H7 (cell line): ENCODE data around the gene ANP32B. TPM values are rescaled to one million over a fixed set of nuclear protein-coding genes. Genes with fewer than 3 reads are reported as not detected.
"Not testable (repeated sequence)": the region's sequence is repeated elsewhere in the genome, so short reads cannot be mapped to it uniquely, and the experiment has no call there.

Experiments used
- DNase-seq: peaks from one replicate; pipeline ENCODE4 v3.0.0; 2012
- H3K27me3 ChIP-seq: 2 replicates; pipeline ENCODE4 v1.6.0; 2011; ENCODE audit warnings: mild to moderate bottlenecking, low read length; ENCODE audit not compliant: control insufficient read depth, insufficient read depth
- H3K36me3 ChIP-seq: replicated peaks from 2 replicates; pipeline ENCODE4 v1.5.1; 2011; ENCODE audit warnings: low read length; ENCODE audit not compliant: control insufficient read depth, insufficient read depth
- H3K4me3 ChIP-seq: 2 replicates; pipeline ENCODE4 v1.5.1; 2011; ENCODE audit warnings: low read depth, mild to moderate bottlenecking, control low read depth, low read length, moderate library complexity; ENCODE audit not compliant: insufficient read depth
- total RNA-seq: library from RNA; depleted of rRNA; stranded (reverse); fragments of >200 nt; shearing (Covaris generic); gene quantifications from 2 replicates; pipeline ENCODE4 v1.2.3, GENCODE V29; 2014

Gene ANP32B
- total RNA-seq, 1 experiment from 2014 or later, result 6.7 TPM

GRCh38 chr9:97993000-97993399, 9.9 kb downstream of the ANP32B start:
- Histone ChIP-seq H3K4me3 (no peak overlapping the region), H3K36me3 (no peaks in the 10 kb centered on the region; the same call in 1 of the 2 replicates), H3K27me3 (no peaks in the 10 kb centered on the region)
- no peak for DNase-seq

DNA sequence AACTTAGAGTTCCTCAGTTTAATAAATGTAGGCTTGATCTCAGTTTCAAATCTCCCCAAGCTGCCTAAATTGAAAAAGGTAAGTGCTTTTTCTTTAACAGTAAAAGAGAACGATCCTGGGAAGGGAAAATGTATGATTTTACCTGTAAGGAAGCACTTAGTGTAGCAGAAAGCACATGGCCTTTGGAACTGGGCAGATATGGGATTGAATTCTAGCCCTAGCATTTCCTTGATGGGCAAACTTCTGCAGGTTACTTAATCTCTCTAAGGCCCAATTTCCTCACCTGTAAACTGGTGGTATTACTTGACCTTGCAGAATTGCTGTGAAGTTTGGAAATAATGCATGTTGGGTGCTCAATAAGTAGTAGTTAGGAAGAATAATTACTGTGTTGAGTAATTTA, 11.6 kb downstream of the ANP32B start:
- Histone ChIP-seq H3K27me3 (no peaks in the 10 kb centered on the region), H3K4me3 (no peak overlapping the region), H3K36me3 (peaks cover 2% of the 10 kb centered on the region; the same call in 1 of the 2 replicates)
- no peak for DNase-seq

DNA sequence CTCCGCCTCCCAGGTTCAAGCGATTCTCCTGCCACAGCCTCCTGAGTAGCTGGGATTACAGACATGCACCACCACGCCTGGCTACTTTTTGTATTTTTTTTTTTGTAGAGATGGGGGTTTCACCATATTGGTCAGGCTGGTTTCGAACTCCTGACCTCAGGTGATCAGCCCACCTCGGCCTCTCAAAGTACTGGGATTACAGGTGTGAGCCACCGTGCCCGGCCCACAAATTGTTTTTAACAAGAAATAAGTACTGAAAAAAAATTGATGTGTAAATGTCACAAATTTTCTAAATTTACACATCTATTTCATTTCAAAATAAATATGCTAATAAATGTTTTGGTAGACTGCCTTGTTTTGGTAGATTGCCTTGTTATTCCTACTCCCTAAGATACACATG, 13.5 kb downstream of the ANP32B start:
- DNase-seq, H3K36me3 ChIP-seq, H3K27me3 ChIP-seq, H3K4me3 ChIP-seq: not testable (repeated sequence)

- no peak overlapping the region for H3K4me3 ChIP-seq
- DNase-seq, result no peak
- H3K36me3 ChIP-seq, result peaks cover 4% of the 10 kb centered on the region
- H3K27me3 ChIP-seq, result no peaks in the 10 kb centered on the region
These were observed 14.5 kb downstream of the ANP32B start for GRCh38 chr9:97997330-97998276.

- Histone ChIP-seq H3K27me3 (no peaks in the 10 kb centered on the region), H3K36me3 (peaks cover 25% of the 10 kb centered on the region), H3K4me3 (no peak overlapping the region)
- DNase-seq, result no peak
These were observed 19.7 kb downstream of the ANP32B start for GRCh38 chr9:98002808-98003207.

DNA sequence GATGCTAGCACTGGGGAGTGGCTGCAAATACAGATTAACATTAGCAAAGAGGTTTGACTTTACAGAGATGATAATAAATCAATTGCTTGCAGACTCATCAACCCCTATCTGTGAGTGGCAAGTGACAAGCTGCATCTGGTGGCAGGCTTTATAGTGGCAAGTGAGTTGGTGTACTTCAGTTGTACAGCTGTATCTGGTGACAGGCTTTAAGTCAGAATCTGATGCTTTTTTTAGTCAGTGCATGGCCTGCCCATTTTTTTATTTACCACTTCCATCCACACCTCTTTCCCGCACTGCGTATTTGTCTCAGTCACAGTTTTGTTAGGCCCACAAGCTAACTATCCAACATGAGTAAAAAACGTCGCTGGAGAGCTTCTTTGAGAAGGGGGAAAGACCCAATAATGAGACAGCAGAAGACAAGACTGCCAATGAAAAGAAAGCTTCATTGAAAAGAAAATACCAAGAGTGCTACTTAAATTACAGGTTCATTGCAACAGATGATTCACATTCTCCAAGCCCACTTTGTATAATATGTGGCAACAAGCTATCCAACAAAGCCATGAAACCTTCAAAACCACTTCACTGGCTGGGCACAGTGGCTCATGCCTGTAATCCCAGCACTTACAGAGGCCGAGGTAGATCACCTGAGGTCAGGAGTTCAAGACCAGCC, 23.1 kb downstream of the ANP32B start:
- Histone ChIP-seq H3K27me3 (no peaks in the 10 kb centered on the region), H3K4me3 (no peak overlapping the region), H3K36me3 (peaks cover 34% of the 10 kb centered on the region)
- DNase-seq, result no peak

DNA sequence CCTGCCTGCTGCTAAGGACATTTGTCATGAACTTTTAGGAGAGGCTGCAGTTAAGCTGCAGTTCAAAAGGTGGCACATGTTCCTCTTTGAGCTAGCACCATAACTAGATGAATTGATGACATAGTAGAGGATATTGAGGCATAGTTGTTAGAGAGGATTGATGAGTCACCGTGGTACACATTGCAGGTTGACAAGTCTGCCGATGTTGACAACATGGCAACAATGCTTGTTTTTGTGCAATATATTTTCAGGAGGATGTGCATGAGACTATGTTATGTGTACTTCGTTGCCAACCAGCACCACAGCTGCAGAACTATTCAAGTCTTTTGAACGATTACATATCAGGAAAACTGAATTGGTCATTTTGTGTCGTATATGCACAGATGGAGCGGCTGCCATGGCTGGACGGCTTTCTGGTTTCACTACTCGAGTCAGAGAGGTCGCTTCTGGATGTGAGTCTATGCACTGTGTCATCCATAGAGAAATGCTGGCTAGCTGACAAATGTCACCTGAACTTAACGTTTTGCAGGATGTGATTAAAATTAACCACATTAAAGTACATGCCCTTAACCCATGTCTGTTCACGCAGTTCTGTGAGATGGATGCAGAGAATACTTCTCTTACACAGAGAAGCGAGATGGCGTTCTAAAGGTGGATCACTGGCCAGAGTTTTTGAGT, 24.2 kb downstream of the ANP32B start:
- Histone ChIP-seq H3K27me3 (no peaks in the 10 kb centered on the region), H3K36me3 (peaks cover 36% of the 10 kb centered on the region), H3K4me3 (no peak overlapping the region)
- no peak for DNase-seq

DNA sequence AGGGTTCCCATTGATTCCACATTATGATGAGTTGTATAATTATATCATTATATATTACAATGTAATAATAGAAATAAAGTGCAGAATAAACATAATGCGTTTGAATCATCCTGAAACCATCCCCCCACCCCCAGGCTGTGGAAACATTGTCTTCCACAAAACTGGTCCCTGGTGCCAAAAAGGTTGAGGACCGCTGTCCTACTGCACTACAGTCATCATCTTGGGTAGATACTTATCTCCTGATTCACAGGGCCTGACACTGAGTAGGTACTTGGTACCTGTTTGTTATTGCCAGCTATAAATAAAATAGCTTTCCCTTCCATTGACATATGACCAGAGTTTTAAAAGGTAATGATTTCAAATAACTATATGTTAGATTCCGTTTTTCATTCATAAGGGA, 25.6 kb downstream of the ANP32B start:
- no peak for DNase-seq
- Histone ChIP-seq H3K36me3 (peaks cover 40% of the 10 kb centered on the region), H3K27me3 (no peaks in the 10 kb centered on the region), H3K4me3 (no peak overlapping the region)

GRCh38 chr9:98009437-98009836, 26.3 kb downstream of the ANP32B start:
- no peak overlapping the region for H3K4me3 ChIP-seq
- no peak for DNase-seq
- H3K27me3 ChIP-seq, result no peaks in the 10 kb centered on the region
- H3K36me3 ChIP-seq, result peaks cover 39% of the 10 kb centered on the region

GRCh38 chr9:98009936-98010335, 26.8 kb downstream of the ANP32B start:
- no peak overlapping the region for H3K4me3 ChIP-seq
- DNase-seq, result no peak
- no peaks in the 10 kb centered on the region for H3K27me3 ChIP-seq
- H3K36me3 ChIP-seq, result peaks cover 39% of the 10 kb centered on the region

DNA sequence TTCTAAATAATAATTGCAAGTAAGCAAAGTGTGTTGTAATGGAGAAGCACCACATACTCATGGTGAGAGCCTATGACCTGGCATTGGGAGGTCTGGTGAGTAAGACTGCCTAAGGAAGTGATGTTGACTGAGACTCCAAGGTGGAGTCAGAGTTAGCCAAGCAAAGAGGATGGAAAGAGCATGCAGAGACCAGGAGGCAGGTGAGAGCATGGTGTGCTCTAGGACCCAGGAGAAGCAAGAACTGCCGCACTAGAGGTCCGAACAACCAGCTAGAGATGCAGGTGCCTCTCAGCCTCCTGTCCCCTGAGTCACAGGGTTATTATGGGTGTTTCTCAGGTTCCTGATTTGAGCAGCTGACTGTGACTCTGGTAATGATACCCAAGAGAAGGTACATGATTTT, 27.3 kb downstream of the ANP32B start:
- DNase-seq, result peak; percentile 60
- Histone ChIP-seq H3K36me3 (peaks cover 43% of the 10 kb centered on the region), H3K27me3 (no peaks in the 10 kb centered on the region), H3K4me3 (no peak overlapping the region)

DNA sequence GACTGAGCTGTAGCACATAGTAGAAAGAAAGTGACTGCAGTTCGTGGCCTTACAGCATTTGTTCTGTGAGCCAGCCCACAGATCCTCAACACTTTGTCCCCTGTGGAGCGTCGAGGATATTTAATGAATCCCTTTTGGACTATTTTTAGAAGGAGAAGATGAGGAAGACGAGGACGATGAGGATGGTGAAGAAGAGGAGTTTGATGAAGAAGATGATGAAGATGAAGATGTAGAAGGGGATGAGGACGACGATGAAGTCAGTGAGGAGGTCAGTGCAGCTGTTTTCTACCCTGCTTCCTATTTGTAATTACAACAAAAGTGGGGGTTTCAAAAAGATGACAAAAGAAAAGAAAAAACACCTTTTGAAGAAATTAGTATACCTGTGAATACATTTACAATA, 28.0 kb downstream of the ANP32B start:
- H3K4me3 ChIP-seq, result no peak overlapping the region
- no peak for DNase-seq
- no peaks in the 10 kb centered on the region for H3K27me3 ChIP-seq
- H3K36me3 ChIP-seq, result peaks cover 42% of the 10 kb centered on the region

GRCh38 chr9:98016137-98016680, 33.1 kb downstream of the ANP32B start:
- DNase-seq, result no peak
- Histone ChIP-seq H3K27me3 (no peaks in the 10 kb centered on the region), H3K4me3 (no peak overlapping the region), H3K36me3 (peaks cover 21% of the 10 kb centered on the region)

GRCh38 chr9:98017306-98017705, 34.2 kb downstream of the ANP32B start:
- no peak for DNase-seq
- H3K4me3 ChIP-seq, result no peak overlapping the region
- peaks cover 18% of the 10 kb centered on the region for H3K36me3 ChIP-seq
- no peaks in the 10 kb centered on the region for H3K27me3 ChIP-seq
